HG03432 (cell line): ENCODE data around the gene WWOX.
"Not testable (repeated sequence)": the region's sequence is repeated elsewhere in the genome, so short reads cannot be mapped to it uniquely, and the experiment has no call there.

Experiments
- ATAC-seq: cut with Tn5 transposase; IDR thresholded peaks from one replicate; pipeline ENCODE4 v1.9.1; 2021; ENCODE audit warnings: mild to moderate bottlenecking, moderate library complexity; ENCODE audit not compliant: unreplicated experiment

Gene WWOX

DNA sequence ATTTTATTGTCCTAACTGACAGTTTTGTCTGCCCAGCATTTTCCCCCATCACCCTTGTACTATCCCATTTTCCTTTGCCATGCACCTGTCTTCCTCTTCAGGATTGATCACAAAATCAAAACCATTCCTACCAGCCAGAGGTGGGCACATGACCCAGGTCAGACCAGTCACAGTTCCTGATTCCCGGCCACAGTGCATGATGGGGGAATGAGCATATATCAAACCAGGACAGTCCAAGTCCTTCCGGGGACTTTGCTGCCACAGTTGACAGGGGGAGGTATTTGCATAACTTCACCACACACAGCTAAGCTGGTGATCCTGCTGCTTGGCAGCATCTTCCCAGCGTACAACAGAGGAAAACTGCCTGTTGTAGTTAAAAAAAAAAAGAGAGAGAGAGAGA lies 493.9 kb downstream of the WWOX start:
- ATAC-seq, result no peak

DNA sequence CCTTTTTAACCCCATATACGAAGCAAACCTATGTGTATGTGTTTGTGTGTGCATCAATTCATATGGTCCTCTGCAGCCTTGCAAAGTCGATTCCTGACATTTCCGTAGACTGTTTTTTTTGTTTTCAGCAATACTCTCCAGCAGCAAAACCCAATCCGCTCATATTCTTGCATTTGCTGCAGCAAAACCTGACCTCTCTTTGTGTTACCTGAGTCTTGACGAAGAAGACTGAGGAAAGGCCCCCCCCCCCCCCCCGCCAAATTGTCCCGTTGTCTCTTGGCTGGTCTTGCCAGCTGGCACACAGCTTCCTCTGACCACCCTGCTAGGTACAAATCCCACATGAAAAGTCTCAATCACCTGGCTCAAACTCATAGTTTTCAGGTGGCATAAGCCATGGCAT lies 494.7 kb downstream of the WWOX start:
- ATAC-seq, result no peak

DNA sequence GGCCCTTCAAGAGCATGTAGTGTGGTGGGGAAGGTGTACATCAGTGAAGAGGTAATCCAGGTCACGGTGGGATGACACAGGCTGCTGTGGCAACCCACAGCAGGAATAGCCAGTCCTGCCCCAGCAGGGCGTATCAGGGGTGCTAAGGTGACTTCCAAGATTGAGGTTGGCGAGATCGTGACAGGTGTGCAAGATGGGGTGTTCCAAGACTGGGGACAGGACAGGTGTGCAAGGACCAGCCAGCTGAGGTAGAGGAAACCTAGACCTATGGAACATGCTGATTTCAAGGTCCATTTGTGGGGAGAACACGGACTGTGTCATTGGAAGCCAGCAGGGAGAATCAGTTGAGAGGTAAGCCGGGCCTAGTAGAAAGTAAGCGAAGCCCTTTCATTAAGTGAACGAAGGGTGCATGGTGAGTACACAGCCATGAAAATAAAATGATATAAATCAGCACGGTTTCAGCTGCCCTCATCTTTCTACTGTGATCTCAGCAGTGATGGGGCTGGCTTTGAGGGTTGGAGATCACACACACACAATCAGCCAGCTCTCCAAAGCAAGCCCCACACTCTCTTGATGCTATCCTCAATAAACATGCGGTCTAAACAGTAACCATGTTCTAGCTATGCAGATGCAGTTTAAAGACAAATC lies 497.0 kb downstream of the WWOX start:
- no peak for ATAC-seq

DNA sequence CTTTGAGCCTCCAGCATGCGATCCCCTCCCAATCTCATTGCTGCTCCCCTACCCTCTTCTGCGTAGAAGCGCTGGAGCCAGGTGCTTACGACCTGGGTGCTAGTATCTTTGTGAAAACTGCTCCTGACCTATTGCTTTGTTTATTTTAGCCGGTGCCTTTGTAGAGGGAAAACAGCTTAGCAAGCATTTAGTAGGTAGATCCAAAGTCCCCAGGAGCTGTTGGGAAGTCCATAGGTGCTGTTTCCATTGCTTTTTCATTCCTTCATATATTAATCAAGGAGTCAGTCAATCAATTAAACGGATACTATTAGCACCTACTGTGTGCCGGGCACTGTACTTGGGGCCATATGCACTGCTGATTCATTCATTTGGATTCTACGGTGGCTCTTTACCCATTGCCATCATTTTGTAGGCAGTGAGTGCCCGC lies 497.6 kb downstream of the WWOX start:
- no peak for ATAC-seq

DNA sequence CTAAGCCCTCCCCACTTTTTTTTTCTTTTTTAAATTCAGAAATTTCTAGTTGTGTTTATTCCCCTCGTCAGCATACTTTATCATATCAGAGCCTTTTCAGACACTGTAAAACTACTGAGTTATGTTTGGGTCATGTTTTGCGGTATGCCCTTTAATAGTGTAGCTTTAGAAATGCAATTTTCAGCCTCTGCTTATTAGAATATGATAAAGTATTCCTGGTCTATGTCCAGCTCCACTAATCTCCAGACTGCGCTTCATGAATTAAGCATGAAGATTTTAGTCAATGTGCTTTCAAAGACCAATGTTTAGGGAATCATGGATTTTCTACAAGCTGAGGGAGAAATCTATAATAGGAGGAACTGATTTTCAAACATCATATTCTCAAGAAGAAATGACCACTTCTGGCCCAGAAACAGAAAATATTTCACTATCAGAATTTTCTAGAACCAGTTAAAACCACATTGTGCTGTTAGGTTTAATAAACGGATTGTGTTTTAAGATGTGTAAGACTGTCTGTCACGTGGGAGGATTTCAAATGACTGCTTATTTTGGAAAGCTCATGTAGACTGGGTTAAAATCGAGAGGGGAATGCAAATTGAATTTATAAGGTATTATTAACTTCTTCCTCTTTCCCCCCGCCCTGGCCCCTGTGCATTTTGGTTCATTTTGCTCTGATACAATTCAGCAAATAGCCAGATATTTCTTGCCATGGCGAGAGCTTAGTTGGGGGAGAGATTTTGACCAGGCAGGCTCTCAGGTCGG lies 498.5 kb downstream of the WWOX start:
- no peak for ATAC-seq

DNA sequence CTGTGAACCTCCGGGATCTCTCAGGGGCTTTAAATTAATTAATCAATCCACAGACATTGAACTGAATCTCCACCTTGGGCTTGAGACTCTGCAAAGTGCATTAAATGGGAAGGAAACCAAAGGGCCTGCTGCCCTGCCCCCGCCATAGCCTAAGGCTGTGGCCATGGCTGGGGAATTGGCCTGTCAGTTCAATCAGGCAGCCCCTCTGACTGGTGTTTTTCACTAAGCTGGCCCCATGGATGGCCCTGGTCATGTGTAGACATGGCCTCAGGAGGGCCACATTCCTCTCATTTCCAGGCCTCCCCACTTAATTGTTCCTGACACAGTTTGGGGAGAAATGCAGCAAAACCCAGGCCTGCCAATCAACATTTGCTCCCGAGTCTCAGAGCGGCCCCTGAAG lies 499.8 kb downstream of the WWOX start:
- ATAC-seq, result no peak

DNA sequence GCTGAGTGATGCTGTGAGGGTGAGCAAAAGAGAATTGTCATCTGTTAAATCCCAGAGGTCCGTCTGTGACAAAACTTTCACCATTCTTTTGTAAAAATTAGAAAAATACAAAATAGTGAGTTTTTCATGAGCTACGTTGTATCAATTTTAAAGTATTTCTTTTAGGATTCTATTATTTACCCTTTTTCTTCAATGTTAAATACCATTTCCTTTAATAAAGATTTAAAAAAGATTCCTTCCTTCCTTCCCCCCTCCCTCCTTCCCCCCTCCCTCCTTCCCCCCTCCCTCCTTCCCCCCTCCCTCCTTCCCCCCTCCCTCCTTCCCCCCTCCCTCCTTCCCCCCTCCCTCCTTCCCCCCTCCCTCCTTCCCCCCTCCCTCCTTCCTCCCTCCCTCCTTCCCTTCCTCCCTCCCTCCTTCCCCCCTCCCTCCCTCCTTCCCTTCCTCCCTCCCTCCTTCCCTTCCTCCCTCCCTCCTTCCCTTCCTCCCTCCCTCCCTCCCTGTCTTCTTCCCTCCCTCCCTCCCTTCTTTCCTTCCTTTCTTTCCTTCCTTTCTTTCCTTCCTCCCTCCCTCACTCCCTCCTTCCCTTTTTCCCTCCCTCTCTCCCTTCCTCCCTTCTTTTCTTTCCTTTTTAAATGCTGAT lies 505.1 kb downstream of the WWOX start:
- not testable (repeated sequence) for ATAC-seq

DNA sequence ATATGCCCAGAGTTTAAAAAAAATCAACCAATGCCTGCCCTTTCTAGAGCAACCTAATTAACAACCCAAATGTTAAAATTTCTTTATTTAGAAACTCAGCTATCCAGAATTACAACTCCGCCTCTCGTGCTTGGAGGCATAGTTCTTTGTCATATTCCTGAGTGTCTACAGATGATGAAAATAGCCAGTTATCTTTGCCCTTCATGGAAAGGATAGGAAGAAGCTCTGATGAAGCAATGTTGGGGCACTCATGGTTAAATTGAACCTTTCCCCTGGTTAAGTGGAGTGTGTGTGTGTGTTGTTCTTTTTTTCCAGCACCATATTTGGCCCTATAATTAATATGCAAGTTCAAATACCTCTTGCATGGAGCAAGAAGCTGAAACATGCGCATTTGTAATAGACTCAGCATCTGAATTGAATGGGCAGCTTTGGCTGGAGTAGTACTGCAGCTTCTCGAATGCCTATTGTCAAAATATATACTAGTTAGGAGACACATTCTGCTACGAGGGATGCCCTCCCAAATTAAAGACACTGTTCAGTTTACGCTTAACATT lies 506.2 kb downstream of the WWOX start:
- no peak for ATAC-seq

DNA sequence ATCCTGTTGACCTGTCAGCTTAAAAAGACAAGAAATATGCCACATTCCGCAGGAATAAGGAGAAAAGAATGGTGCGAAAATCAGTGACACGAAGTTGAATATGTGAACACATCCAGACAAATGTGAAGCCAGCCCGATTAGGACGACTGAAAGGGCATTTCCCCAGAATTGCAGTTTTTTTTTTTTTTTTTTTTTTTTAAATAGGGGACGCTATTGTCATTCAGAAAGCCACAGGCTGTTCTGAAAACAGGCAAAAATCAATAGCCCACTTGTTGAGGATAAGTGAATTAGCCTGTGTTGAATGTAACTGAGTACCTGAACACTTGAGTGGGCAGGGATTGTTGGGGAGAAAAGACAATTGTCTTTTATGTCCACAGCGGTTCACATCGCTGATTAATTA lies 507.1 kb downstream of the WWOX start:
- ATAC-seq, result no peak

DNA sequence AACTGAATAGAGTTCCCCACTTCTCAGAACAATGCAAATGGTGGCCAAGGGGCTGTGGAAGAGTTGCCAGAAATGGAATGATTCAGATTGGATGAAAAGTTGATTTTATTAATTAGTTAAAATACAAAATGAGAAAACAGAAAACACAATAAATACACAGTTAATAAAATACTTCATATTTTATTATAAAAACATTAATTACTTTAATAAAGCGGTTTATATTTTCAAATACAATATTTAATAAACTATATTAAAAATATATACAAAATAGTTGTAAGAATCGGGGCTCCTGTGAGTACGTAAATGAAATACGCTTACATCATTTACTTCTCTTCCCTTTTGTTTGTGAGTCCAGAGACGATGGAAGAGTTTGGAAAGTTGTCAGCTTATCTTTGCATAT lies 507.6 kb downstream of the WWOX start:
- no peak for ATAC-seq

DNA sequence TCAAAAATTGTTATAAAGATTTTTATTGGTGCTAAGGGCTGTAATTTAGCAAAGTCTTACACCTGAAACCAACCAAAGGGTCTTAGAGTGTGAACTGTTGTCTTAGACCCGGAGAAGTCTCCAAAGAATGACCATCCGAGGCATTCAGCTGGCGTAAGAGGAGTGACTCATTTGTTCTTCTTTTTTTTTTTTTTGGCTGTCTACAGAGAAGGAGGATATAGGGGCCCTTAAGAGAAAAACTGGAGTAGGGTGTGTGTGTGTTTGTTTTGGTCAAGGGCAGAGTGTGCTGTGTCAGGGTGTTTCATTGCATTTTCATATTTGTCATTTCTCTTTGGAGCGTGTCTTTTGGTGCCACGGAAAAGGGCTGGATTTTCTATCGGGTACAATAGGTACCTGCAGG lies 508.0 kb downstream of the WWOX start:
- ATAC-seq, result no peak

DNA sequence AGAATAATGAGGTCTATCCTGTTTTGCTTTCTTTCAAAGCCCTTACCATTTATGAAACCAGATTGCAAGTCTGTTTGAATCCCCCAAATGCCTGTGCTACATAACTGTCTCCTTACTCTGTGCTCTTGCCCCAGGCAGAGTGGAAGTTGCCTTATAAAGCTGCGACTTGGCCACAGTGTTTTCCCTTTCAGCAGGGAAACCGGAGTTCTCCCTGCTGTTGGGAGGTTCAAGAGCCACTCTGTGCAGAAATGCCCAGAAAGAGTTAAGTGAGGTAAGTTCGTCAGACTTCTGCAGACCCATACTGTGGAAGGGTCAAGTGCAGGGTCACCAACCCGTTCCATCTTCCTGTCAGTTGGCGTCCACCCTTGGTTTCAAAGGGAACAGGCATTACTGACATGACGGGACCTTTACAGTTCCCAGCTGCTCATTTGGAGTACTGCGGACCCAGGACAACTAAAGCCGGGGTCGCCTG lies 508.9 kb downstream of the WWOX start:
- ATAC-seq, result no peak

DNA sequence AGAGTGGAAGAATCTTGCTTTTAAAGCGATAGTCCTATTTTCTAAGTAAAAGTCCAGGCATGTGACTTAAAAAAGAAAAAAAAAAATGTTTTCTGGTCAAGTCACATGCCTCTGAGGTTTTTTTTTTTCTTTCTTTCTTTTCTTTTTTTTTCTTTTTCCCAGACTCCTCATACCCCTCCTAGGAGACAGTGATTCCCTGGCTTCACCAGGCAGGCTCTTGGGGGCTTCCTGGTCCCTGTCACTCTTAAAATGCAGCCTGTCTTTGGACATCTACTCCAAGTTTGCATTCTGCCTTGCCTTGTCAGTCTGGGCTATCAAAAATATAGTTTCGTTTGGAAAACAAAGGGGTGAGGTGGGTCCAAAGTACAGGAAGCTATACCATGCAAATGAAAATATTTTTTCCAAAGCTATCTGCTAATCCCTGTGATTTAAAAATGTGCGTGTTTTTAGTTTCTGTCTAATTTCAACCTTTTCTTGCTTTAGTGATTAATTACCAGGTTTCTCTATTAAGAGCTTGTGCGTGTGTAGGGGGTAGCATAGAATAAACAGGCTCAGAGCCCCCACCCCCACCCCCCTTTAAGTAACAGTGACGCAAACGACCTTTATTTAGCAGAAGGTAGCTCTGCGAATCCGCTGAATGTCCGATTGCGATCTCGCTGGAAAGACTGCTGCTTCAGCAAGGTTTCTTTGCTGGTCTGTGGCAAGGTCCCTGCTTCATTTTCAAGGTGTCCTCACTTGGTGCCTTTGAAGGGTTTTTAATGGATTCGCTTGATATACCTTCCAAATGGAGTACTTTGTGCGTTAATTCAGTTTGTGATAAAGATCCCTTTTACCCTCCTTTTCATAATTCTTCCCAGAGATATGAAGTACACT lies 510.2 kb downstream of the WWOX start:
- ATAC-seq, result no peak

DNA sequence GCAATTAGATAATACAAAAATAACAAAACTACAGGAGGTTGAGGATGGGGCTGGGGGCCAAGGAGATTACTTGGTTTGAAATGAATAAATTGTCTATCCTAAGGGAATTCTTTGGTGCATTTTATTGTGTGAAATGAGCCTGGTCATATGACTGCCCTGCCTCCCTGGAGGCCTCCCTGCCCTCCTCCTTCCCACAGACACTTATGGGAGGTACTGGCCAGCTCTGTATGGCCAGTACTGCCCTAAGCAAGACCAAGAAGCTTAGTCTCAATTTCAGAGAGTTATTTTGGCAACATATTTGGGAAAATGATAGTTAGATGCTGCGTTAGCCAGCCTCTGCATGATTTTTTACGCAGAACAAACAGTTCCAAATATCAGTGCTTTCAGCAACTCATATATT lies 511.9 kb downstream of the WWOX start:
- no peak for ATAC-seq

DNA sequence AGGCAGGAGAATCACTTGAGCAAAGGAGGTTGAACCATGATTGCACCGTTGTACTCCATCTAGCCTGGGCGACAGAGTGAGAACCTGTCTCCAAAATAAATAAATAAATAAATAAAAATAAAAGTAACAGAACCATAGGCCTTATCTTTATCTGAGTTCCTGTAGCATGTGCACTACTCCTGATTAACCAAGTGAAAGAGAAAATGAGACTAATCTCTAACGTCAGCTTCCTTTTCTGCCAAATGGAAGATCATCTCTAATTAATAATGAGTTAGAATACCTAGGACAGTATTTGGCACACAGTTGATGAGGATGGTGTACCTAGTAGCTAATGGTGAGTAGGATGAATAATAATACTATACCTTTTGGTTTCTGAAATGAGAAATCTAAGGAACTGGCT lies 520.4 kb downstream of the WWOX start:
- ATAC-seq, result no peak

DNA sequence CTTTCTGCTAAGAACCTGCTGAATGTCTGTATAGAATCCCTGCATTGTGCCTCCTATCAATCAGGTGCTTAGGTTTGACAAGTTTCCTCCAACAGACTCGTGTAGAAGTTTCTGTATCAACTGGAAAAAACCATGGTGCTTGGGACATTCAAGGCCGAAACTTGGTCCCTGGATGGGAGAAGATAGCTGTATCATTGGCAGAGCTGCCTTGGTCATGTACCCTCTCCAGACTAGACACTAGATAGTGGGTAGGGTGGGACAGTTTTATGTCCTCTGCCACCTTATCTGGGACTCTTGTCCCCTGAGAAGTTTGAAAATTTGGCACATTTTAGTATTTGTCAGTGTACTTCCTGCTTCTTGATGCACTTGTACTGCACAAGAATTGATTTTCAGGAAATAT lies 520.8 kb downstream of the WWOX start:
- ATAC-seq, result no peak

DNA sequence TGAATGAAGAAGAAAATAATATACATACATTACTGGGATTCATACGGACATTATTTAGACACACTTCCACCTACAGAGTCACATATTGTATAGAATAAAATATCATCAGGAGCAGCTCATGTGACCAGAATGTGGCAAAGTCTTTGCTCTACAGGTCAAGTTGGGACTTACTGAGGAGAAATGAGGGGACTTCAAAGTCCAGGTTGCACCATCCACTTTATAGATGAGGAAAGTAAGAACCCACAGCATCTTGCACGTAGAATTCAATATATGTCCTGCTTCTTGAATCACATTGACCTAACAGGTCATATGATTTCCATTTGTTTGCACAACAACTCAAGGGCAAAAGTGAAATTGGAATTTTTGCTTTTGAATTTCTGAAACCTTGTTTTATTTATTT lies 524.3 kb downstream of the WWOX start:
- ATAC-seq, result no peak

DNA sequence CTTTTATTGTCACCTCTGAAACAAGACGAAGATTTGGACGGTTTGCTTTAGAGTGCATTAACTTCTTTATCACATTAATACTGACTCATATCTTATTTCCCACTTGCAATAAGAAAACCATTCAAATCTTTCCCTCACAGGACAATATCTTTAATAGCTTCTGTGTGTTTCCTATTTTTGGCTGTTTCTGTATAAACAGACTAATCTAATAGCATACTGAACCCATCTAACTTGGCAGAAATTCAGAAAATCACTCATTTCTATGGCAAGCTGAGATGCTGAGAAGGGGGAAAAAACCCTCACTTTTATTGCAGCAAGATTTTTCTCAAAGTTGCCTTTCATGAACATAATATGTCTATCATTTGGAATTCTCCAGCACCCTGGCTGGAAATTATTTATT lies 524.9 kb downstream of the WWOX start:
- ATAC-seq, result no peak

DNA sequence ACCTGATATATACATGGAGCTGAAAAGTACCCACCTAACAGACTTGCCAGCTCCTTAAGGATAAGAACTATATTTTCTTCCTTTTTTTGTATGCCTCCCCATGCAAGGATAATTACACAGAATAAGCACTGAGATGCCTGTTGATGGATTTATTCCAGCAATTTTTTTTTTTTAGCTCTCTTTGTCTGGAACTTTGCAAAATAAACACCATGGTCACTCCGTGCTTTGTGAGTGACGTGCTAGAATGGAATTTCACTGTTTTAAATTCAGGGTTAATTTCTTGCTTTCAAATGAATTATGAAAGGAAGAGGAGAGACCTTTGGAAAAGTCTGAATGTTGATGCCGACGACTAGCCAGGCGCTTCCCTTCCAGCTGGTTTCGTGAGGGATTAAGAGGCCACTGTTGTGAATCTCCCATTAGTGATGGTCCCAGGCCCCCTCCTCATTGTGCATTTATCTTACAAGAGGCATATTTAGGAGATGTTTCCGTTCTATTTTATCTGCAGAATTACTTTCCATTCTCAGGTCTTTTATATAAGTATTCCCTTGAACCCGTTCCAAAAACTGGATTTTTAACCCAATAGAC lies 529.1 kb downstream of the WWOX start:
- ATAC-seq, result no peak

DNA sequence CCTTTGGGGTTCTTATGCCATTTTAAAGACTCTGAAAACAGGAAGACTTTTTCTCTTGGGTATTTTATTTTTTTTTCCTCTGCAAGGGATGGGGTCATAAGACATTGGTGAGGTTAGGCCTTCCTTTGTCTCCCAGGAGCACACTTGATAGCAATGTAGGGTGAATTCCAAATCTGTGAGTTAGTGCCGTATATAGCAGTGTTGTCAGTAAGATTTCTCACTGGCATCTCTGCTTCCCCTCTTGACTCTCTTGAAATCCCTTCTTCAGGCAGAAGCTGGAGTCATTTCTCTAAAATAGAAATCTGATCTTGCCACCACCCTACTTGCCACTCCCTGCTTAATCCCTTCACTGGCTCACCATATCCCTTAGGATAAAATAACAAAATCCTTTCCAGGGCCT lies 529.7 kb downstream of the WWOX start:
- ATAC-seq, result no peak

DNA sequence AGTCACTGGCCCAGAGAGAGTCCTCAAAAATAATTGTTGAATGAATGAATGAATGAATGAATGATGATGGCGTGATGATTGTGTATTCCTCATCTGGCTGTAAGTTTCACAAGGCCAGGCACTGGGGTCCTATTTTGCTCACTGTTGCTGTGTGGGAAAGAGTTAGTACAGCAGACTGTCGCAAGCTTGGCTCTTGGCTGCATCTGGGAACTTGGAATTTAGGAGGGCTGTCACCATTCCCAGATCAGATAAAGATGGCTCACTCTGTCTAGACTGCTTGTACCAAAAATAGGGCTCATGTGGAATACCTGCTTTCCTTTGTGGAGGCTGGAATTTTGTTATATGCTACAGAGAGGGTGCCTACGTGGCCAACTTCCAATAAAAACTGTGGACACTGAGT lies 530.6 kb downstream of the WWOX start:
- no peak for ATAC-seq
